Measurements from ENCODE around the gene CLSTN2. TPM values are rescaled to one million over a fixed set of nuclear protein-coding genes. Genes with fewer than 3 reads are reported as not detected.

Gene CLSTN2
- total and polyA plus RNA-seq, 2 experiments from 2014 or later: 23.0 to 27.0 TPM

DNA sequence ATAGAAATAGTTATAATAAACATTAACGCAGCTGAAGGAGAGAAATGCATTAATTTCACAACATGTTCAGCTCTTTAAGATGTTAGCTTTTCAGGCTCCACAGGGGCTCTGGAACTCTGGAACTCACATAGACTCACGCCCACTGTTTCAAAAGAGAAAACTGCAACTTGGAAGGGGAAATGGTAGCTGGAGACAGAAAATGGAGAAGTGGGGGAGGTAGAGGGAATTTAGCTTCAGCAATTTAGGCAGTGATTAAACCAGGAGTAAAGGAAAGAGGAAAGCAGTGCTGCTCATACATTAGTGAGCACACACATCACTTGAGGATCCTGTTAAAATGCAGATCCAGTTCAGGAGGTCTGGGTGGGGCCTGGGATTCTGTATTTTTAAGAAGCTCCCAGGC lies 468.1 kb downstream of the CLSTN2 start:
- Histone ChIP-seq H3K9me2 (replicated peaks; ENCODE audit: insufficient read depth) (no peaks in the 10 kb centered on the region), H3K9me3 (ENCODE audit: low read depth) (no peaks in the 10 kb centered on the region), H3K36me3 (replicated peaks; ENCODE audit: insufficient read depth, low read depth) (no peaks in the 10 kb centered on the region), H3K4me3 (no peak overlapping the region), H3K27me3 (no peaks in the 10 kb centered on the region), H4K20me1 (ENCODE audit: insufficient read depth, poor library complexity, severe bottlenecking) (no peaks in the 10 kb centered on the region), H2AFZ (no peak overlapping the region), H3K79me2 (no peaks in the 10 kb centered on the region), H3K4me2 (no peak overlapping the region), H3K4me1 (ENCODE audit: insufficient read depth) (no peaks in the 10 kb centered on the region), H3K27ac (no peak overlapping the region)
- no peak for TF ChIP-seq EZH2phosphoT487 (IDR thresholded peaks at IDR 0.05; ENCODE audit: low read depth, severe bottlenecking, unreplicated experiment)
- TF ChIP-seq, protein P1, sequence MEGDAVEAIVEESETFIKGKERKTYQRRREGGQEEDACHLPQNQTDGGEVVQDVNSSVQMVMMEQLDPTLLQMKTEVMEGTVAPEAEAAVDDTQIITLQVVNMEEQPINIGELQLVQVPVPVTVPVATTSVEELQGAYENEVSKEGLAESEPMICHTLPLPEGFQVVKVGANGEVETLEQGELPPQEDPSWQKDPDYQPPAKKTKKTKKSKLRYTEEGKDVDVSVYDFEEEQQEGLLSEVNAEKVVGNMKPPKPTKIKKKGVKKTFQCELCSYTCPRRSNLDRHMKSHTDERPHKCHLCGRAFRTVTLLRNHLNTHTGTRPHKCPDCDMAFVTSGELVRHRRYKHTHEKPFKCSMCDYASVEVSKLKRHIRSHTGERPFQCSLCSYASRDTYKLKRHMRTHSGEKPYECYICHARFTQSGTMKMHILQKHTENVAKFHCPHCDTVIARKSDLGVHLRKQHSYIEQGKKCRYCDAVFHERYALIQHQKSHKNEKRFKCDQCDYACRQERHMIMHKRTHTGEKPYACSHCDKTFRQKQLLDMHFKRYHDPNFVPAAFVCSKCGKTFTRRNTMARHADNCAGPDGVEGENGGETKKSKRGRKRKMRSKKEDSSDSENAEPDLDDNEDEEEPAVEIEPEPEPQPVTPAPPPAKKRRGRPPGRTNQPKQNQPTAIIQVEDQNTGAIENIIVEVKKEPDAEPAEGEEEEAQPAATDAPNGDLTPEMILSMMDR (IDR thresholded peaks at IDR 0.05; ENCODE audit: poor library complexity): no peak
- TF ChIP-seq EZH2 (IDR thresholded peaks at IDR 0.05; ENCODE audit: borderline replicate concordance): no peak
- 89% methylated on average over 2 of the region's 2 CpGs for WGBS (ENCODE audit: low lambda C conversion rate, missing lambda C conversion rate)
- DNase-seq (ENCODE audit: low spot score): no peak

DNA sequence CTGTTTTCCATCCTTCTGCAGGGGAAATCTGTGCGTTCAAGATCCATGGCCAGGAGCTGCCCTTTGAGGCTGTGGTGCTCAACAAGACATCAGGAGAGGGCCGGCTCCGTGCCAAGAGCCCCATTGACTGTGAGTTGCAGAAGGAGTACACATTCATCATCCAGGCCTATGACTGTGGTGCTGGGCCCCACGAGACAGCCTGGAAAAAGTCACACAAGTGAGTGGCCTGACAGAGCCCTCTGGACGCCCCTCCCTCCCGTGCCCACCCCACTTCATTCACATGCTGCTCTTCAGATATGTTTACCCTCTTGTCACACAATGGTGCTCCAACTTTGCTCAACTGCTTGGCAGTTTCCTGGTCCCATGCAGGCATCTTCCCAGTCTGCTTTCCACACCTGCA lies 468.6 kb downstream of the CLSTN2 start:
- H3K4me3 ChIP-seq: no peak overlapping the region
- no peak for DNase-seq (ENCODE audit: low spot score)
- H3K27me3 ChIP-seq: no peaks in the 10 kb centered on the region
- no peaks in the 10 kb centered on the region for H3K79me2 ChIP-seq
- H4K20me1 ChIP-seq (ENCODE audit: insufficient read depth, poor library complexity, severe bottlenecking): no peaks in the 10 kb centered on the region
- H3K4me1 ChIP-seq (ENCODE audit: insufficient read depth): no peaks in the 10 kb centered on the region
- WGBS (ENCODE audit: low lambda C conversion rate, missing lambda C conversion rate): 87% methylated on average over 6 of the region's 6 CpGs
- H3K9me2 ChIP-seq (replicated peaks; ENCODE audit: insufficient read depth): no peaks in the 10 kb centered on the region
- TF ChIP-seq, protein P1 (IDR thresholded peaks at IDR 0.05; ENCODE audit: poor library complexity): no peak
- TF ChIP-seq EZH2 (IDR thresholded peaks at IDR 0.05; ENCODE audit: borderline replicate concordance) (no peak), EZH2phosphoT487 (IDR thresholded peaks at IDR 0.05; ENCODE audit: low read depth, severe bottlenecking, unreplicated experiment) (no peak)
- no peak overlapping the region for H3K4me2 ChIP-seq
- H3K27ac ChIP-seq: no peak overlapping the region
- H3K9me3 ChIP-seq (ENCODE audit: low read depth): no peaks in the 10 kb centered on the region
- no peak overlapping the region for H2AFZ ChIP-seq
- no peaks in the 10 kb centered on the region for H3K36me3 ChIP-seq (replicated peaks; ENCODE audit: insufficient read depth, low read depth)

DNA sequence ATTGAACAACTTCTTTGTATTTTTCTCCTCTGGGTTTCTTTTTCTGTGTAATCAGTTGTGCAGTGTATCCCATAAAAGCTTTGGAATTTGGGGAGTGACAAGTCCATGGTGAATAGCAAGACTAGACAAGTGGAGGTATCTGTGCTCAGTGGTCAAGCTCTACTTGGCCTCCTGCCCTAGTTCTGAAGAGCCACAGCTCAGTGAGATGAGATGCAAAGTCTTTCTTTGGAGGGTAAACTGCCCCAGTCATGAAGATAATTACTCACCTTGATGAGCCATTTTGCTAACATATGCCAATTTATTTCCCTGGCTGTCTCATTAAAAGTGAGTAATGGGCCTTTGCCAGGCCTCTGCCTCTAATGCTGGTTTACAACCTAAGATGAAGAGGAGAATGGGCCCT lies 471.7 kb downstream of the CLSTN2 start:
- Histone ChIP-seq H3K4me1 (ENCODE audit: insufficient read depth) (no peaks in the 10 kb centered on the region), H3K27me3 (no peaks in the 10 kb centered on the region), H3K9me2 (replicated peaks; ENCODE audit: insufficient read depth) (no peaks in the 10 kb centered on the region), H3K79me2 (no peaks in the 10 kb centered on the region), H4K20me1 (ENCODE audit: insufficient read depth, poor library complexity, severe bottlenecking) (no peaks in the 10 kb centered on the region), H2AFZ (no peak overlapping the region), H3K27ac (no peak overlapping the region), H3K4me2 (no peak overlapping the region), H3K4me3 (no peak overlapping the region), H3K36me3 (replicated peaks; ENCODE audit: insufficient read depth, low read depth) (no peaks in the 10 kb centered on the region), H3K9me3 (ENCODE audit: low read depth) (no peaks in the 10 kb centered on the region)
- no peak for DNase-seq (ENCODE audit: low spot score)
- TF ChIP-seq EZH2phosphoT487 (IDR thresholded peaks at IDR 0.05; ENCODE audit: low read depth, severe bottlenecking, unreplicated experiment) (no peak), EZH2 (IDR thresholded peaks at IDR 0.05; ENCODE audit: borderline replicate concordance) (no peak)
- TF ChIP-seq, protein P1 (IDR thresholded peaks at IDR 0.05; ENCODE audit: poor library complexity): no peak

DNA sequence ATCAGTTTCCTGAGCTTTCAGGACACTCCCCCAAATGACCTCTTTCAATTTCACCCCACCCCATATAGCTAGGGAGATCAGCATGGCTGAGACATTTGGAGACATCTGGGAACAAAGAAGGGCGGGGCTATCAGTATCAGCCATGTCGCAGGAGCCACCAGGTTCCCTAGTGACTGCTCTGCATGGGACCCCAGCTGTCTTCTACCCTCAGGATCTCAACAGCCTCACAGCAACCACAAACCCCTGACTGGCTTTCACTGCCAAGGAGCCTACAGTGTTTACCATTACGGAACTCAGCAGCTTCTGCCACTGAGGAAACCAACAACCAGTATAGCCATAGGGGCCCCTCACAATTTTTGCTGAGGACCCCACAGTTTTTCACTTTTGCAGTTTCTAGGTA lies 473.3 kb downstream of the CLSTN2 start:
- Histone ChIP-seq H3K36me3 (replicated peaks; ENCODE audit: insufficient read depth, low read depth) (no peaks in the 10 kb centered on the region), H3K79me2 (no peaks in the 10 kb centered on the region), H3K4me3 (no peak overlapping the region), H3K4me2 (no peak overlapping the region), H3K9me2 (replicated peaks; ENCODE audit: insufficient read depth) (no peaks in the 10 kb centered on the region), H4K20me1 (ENCODE audit: insufficient read depth, poor library complexity, severe bottlenecking) (no peaks in the 10 kb centered on the region), H3K9me3 (ENCODE audit: low read depth) (no peaks in the 10 kb centered on the region), H3K27me3 (no peaks in the 10 kb centered on the region), H3K27ac (no peak overlapping the region), H3K4me1 (ENCODE audit: insufficient read depth) (no peaks in the 10 kb centered on the region), H2AFZ (no peak overlapping the region)
- no peak for DNase-seq (ENCODE audit: low spot score)
- 85% methylated on average over 3 of the region's 3 CpGs for WGBS (ENCODE audit: low lambda C conversion rate, missing lambda C conversion rate)
- TF ChIP-seq, protein P1 (IDR thresholded peaks at IDR 0.05; ENCODE audit: poor library complexity): no peak
- no peak for TF ChIP-seq EZH2phosphoT487 (IDR thresholded peaks at IDR 0.05; ENCODE audit: low read depth, severe bottlenecking, unreplicated experiment)
- no peak for TF ChIP-seq EZH2 (IDR thresholded peaks at IDR 0.05; ENCODE audit: borderline replicate concordance)

Data from hepatocyte (in vitro differentiated cells).